Esophagus muscularis mucosa (tissue), 4 donors: ENCODE measurements around the gene FSHR.

Source experiments
- EP300 ChIP-seq: sonication (generic); formaldehyde crosslinking; IDR thresholded peaks from one replicate; pipeline ENCODE4 v1.6.1; 2017; ENCODE audit warnings: antibody characterized with exemption
- POLR2AphosphoS5 ChIP-seq, 2 donors: sonication (generic); formaldehyde crosslinking; IDR thresholded peaks; one replicate each; pipeline ENCODE4 v1.6.1; 2017; ENCODE audit warnings: antibody characterized with exemption in 2 of 2
- TF ChIP-seq, protein P1 (sequence below), 3 experiments: fragments of 200-600 bp in 2 of 3; fragments of 450-650 bp in 1 of 3; sonication (generic) in 2 of 3; IDR thresholded peaks; one replicate each; pipeline ENCODE4 v1.5.1; 2017 to 2019; ENCODE audit warnings: antibody characterized with exemption in 3 of 3, mild to moderate bottlenecking in 2 of 3, moderate library complexity in 1 of 3

DNA sequence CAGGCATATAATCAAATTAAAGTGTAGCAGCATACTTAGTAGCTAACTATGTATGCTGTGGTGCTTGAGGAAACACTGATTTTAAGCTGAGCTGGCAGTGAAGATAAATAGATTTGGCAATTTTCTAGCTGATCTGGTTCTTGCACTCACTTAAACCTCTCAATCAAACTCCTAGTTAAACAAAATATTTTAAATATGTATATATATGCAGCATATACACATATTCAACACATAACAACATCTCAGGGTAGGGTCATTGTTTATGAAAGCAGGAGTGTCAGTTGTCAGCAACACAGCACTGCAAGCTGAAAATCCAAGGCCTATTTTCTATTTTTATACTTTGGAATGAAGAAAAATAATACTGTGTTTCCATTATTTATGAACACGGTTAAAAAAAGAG is 10.4 kb upstream of the FSHR start:
- TF ChIP-seq POLR2AphosphoS5 (IDR thresholded peaks at IDR 0.05) (no peak), EP300 (no peak)
- TF ChIP-seq, protein P1, sequence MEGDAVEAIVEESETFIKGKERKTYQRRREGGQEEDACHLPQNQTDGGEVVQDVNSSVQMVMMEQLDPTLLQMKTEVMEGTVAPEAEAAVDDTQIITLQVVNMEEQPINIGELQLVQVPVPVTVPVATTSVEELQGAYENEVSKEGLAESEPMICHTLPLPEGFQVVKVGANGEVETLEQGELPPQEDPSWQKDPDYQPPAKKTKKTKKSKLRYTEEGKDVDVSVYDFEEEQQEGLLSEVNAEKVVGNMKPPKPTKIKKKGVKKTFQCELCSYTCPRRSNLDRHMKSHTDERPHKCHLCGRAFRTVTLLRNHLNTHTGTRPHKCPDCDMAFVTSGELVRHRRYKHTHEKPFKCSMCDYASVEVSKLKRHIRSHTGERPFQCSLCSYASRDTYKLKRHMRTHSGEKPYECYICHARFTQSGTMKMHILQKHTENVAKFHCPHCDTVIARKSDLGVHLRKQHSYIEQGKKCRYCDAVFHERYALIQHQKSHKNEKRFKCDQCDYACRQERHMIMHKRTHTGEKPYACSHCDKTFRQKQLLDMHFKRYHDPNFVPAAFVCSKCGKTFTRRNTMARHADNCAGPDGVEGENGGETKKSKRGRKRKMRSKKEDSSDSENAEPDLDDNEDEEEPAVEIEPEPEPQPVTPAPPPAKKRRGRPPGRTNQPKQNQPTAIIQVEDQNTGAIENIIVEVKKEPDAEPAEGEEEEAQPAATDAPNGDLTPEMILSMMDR (IDR thresholded peaks at IDR 0.05), result no peak
